Mucosa of rectum (tissue), 2 donors: ENCODE results near the gene PFKFB1.

Experiments
- H3K27ac ChIP-seq, 2 donors: one replicate each; pipeline ENCODE4 v1.7.0; 2013; ENCODE audit warnings: inconsistent platforms in 2 of 2, low read depth in 2 of 2, low read length in 2 of 2
- H3K27me3 ChIP-seq, 2 donors: one replicate each; pipeline ENCODE4 v1.7.0; 2013; ENCODE audit warnings: low read length in 2 of 2; ENCODE audit not compliant: control insufficient read depth in 2 of 2, insufficient read depth in 2 of 2
- H3K36me3 ChIP-seq, 2 donors: one replicate each; pipeline ENCODE4 v1.7.0; 2013; ENCODE audit warnings: low read length in 2 of 2; ENCODE audit not compliant: control insufficient read depth in 2 of 2, insufficient read depth in 2 of 2
- H3K4me1 ChIP-seq, 2 donors: one replicate each; pipeline ENCODE4 v1.7.0; 2013; ENCODE audit warnings: low read length in 2 of 2, mild to moderate bottlenecking in 1 of 2; ENCODE audit not compliant: control insufficient read depth in 2 of 2, insufficient read depth in 2 of 2
- H3K4me3 ChIP-seq, 2 donors: one replicate each; pipeline ENCODE4 v1.7.0; 2013; ENCODE audit warnings: low read length in 2 of 2
- H3K9ac ChIP-seq, 2 donors: one replicate each; pipeline ENCODE4 v1.7.0; 2013; ENCODE audit warnings: low read length in 2 of 2, low read depth in 1 of 2, mild to moderate bottlenecking in 1 of 2
- H3K9me3 ChIP-seq, 2 donors: one replicate each; pipeline ENCODE4 v1.7.0; 2013; ENCODE audit warnings: low read length in 2 of 2; ENCODE audit not compliant: control insufficient read depth in 2 of 2
- donor health status: healthy.
- donor health status: Normal muscosa, but diverticular disease.

PFKFB1 gene

GRCh38 chrX:54994099-54994498 is at the start of gene PFKFB1:
Gene PFKFB1 (minus strand): TSS chrX:54994188. CDS start chrX:54994007, 181 bp downstream.
- Histone ChIP-seq H3K27ac (no peak within 1 kb of the TSS), H3K4me1 (no peaks in the 10 kb centered on the region), H3K9me3 (no peaks in the 10 kb centered on the region), H3K27me3 (peaks cover 0 to 3% of the 10 kb centered on the region in 2 donors), H3K9ac (no peak within 1 kb of the TSS), H3K36me3 (no peaks in the 10 kb centered on the region), H3K4me3 (no peak within 1 kb of the TSS)

- Histone ChIP-seq H3K4me1 (no peaks in the 10 kb centered on the region), H3K4me3 (no peak overlapping the region), H3K36me3 (no peaks in the 10 kb centered on the region), H3K9ac (no peak overlapping the region), H3K27ac (no peak overlapping the region), H3K27me3 (no peaks in the 10 kb centered on the region), H3K9me3 (no peaks in the 10 kb centered on the region)
These were observed 47.5 kb upstream of the PFKFB1 start for GRCh38 chrX:55041514-55041913.

DNA sequence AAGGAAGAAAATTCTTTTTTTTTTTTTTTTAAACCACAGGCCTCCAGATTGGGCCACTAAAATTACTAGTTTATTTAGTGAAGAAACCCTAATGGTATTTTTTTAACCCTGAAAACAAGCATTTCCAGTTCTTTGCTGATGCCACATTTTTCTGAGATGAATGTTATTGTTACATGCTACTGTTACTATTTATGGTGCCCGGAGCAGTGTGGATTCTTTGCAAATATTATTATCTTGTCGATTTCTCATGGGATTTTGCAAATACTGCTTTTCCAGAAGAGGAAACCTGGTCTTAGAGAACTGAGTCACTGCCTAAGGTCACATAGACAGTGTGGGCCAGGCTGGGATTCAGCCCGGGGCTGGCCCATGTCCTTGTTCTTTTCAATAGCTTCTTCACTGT is 45.5 kb upstream of the PFKFB1 start:
- Histone ChIP-seq H3K4me1 (no peaks in the 10 kb centered on the region), H3K27ac (no peak overlapping the region), H3K27me3 (no peaks in the 10 kb centered on the region), H3K9ac (no peak overlapping the region), H3K36me3 (no peaks in the 10 kb centered on the region), H3K9me3 (no peaks in the 10 kb centered on the region), H3K4me3 (no peak overlapping the region)

DNA sequence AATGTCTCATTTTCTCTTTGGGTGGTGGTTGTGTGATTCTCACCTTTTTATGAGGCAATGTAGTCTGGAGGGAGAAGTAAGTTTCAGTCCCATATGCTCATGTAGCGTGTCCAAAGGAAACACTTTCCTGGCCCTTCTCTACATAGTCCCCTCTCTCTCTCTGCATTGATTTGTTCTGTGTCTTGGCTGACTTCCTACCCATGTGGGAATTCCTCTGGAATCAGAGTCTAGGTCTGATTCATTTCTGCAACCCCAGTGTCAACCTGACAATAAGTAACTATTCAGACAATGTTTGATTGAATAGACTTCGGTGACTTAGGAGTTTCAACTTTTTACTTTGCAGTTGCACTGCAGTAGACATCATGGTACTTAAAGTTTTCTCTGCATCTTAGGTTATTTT is 39.4 kb upstream of the PFKFB1 start:
- no peaks in the 10 kb centered on the region for H3K9me3 ChIP-seq
- H3K4me1 ChIP-seq: no peaks in the 10 kb centered on the region
- H3K27ac ChIP-seq: no peak overlapping the region
- no peak overlapping the region for H3K9ac ChIP-seq
- H3K27me3 ChIP-seq: peaks cover 0 to 6% of the 10 kb centered on the region in 2 donors
- H3K4me3 ChIP-seq: no peak overlapping the region
- no peaks in the 10 kb centered on the region for H3K36me3 ChIP-seq

- H3K9ac ChIP-seq: no peak within 1 kb of the TSS
- H3K27me3 ChIP-seq: peaks cover 0 to 6% of the 10 kb centered on the region in 2 donors
- H3K36me3 ChIP-seq: no peaks in the 10 kb centered on the region
- no peaks in the 10 kb centered on the region for H3K4me1 ChIP-seq
- H3K4me3 ChIP-seq: no peak within 1 kb of the TSS
- H3K27ac ChIP-seq: no peak within 1 kb of the TSS
- no peaks in the 10 kb centered on the region for H3K9me3 ChIP-seq
These were observed 36.5 kb upstream of the PFKFB1 start, which contains the start of gene ALAS2 for GRCh38 chrX:55030271-55031205. Gene ALAS2 (minus strand): TSS chrX:55030977. CDS start chrX:55026000, 4,977 bp downstream.

GRCh38 chrX:55029291-55029690 is 35.3 kb upstream of the PFKFB1 start:
- Histone ChIP-seq H3K4me1 (no peaks in the 10 kb centered on the region), H3K9me3 (no peaks in the 10 kb centered on the region), H3K27ac (no peak overlapping the region), H3K4me3 (no peak overlapping the region), H3K27me3 (peaks cover 0 to 6% of the 10 kb centered on the region in 2 donors), H3K36me3 (no peaks in the 10 kb centered on the region), H3K9ac (no peak overlapping the region)

GRCh38 chrX:55028611-55029010 is 34.6 kb upstream of the PFKFB1 start:
- Histone ChIP-seq H3K27me3 (peaks cover 0 to 6% of the 10 kb centered on the region in 2 donors), H3K9ac (no peak overlapping the region), H3K4me1 (no peaks in the 10 kb centered on the region), H3K9me3 (no peaks in the 10 kb centered on the region), H3K36me3 (no peaks in the 10 kb centered on the region), H3K27ac (no peak overlapping the region), H3K4me3 (no peak overlapping the region)

DNA sequence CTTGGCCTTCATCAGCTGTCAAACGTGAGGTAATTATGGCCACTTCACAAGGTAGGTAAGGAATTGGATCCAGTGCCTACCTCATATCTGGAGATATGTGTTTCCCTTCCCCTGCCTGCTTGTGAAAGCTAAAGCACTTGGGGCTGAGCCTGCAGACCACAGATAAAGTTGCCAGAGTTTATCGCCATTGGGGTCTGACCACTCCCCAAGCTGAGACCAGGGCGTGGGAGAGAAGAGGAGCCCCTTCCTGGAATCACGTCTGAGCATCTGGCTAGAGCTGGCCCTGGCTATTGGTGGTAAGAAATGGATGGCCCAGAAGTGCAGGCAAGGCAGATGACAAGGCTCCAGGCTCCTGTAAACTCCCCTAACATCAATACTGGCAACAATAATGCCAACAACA is 34.1 kb upstream of the PFKFB1 start:
- H3K27ac ChIP-seq: no peak overlapping the region
- H3K36me3 ChIP-seq: no peaks in the 10 kb centered on the region
- no peaks in the 10 kb centered on the region for H3K4me1 ChIP-seq
- no peak overlapping the region for H3K9ac ChIP-seq
- peaks cover 0 to 2% of the 10 kb centered on the region in 2 donors for H3K27me3 ChIP-seq
- no peak overlapping the region for H3K4me3 ChIP-seq
- no peaks in the 10 kb centered on the region for H3K9me3 ChIP-seq

DNA sequence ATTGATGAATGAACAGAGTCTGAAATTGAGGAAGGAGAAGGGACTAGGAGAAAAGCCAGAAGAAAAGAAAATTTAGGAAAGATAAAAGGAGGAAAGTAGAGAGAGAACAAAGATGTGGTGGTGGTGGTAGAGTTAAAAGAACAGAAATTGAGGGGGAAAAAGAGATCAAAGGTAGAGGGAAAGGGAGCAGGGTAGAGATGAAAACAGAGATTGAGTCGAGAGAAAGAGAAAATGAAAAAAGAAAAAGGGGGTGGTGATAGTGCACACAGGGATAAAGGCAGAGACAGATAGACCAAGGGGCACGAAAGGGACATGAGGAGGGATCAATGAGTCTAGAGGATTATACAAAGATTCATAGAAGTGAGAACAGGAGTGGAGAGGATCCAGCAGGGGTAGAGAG is 32.9 kb upstream of the PFKFB1 start:
- H3K4me3 ChIP-seq: no peak overlapping the region
- H3K4me1 ChIP-seq: no peaks in the 10 kb centered on the region
- no peak overlapping the region for H3K27ac ChIP-seq
- H3K36me3 ChIP-seq: no peaks in the 10 kb centered on the region
- no peak overlapping the region for H3K9ac ChIP-seq
- no peaks in the 10 kb centered on the region for H3K9me3 ChIP-seq
- peaks cover 0 to 2% of the 10 kb centered on the region in 2 donors for H3K27me3 ChIP-seq

DNA sequence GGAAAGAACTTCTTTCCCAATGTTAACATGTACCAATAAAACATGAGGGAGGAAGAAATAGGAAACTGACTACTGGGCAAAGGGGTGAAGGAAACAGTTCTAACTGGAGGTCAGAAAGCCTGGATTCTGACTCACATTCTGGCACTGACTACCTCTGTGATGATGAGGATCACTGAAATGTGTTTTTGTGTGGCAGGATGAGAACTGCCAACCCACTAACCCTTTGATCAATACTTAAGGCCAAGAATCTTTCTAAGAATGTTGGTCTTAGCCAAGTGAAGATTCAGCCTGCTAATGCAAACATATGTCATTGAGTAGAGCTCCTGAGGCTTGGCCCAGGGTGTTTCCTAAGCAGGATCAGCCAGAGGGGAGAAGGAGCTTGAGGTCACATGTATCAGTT is 32.2 kb upstream of the PFKFB1 start:
- peaks cover 0 to 2% of the 10 kb centered on the region in 2 donors for H3K27me3 ChIP-seq
- no peak overlapping the region for H3K9ac ChIP-seq
- no peaks in the 10 kb centered on the region for H3K9me3 ChIP-seq
- no peak overlapping the region for H3K27ac ChIP-seq
- no peak overlapping the region for H3K4me3 ChIP-seq
- no peaks in the 10 kb centered on the region for H3K36me3 ChIP-seq
- no peaks in the 10 kb centered on the region for H3K4me1 ChIP-seq
